GM12873 (cell line): ENCODE measurements around the gene GUCA1A.

Experiments
- CTCF ChIP-seq: IDR thresholded peaks from 2 replicates; pipeline ENCODE4 v1.5.1; 2012; ENCODE audit warnings: low read depth, mild to moderate bottlenecking, moderate library complexity, low read length, control low read depth; ENCODE audit not compliant: insufficient read depth; ENCODE audit errors: missing control alignments

GUCA1A gene

GRCh38 chr6:42138630-42139619 lies 34.2 kb upstream of the GUCA1A start:
- TF ChIP-seq CTCF, result no peak

DNA sequence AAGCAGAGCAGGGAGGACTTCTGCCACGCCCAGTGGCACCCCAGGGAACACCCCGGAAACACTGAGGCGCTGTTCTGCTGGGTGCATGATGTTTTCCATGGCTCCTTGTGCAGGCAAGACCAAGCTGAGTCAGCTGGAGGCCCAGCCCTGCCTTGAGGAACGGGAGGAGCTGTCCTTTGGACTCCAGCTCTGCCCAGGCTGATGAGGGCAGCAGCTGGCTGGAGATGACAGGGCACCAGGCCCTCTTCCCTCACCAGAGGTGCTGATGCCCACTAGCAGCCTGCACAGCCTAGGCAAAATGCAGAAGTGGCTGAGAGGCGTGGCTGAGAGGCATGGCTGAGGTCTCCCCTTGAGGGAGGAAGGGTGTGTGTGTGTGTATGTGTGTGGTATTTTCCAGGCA lies 33.1 kb upstream of the GUCA1A start:
- no peak for TF ChIP-seq CTCF

DNA sequence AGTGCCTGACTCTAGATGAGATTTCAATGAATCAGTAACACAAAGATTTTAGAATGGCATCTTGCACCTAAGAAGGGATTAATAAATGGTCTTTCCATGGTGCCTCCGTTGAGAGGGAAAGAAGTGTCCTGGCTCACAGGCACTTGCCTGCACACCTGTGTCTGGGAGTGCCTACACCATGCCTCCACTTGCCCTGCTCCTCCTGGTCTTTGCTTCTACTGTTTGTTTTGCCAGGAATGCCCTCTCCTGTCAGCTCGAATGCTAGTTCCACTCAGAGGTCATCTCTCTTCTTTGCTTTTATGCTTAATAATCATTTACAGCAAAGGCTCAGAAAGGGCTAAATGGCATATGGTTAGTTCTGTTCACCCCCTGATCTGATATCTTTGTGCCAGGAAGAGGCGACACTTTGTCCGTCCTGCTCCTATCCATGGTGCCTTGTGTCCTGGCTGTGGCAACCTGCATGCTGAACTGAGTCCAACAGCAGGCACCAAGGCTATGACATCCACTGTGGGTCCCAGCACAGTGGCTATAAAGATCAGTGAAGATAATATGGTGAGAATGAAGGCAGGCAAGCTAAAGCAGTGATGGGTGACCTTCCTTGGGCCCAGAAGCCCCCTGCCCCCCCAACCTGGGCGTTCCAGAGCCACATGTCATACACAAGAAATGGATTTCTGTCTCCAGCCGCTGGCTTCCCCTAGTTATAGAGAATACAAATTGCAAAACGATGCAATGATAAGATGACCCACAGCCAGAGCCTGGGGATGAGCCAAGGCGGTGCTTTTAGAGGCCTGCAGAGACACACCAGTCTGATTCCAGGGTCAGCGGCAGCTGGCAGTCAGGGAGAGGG lies 32.2 kb upstream of the GUCA1A start:
- no peak for TF ChIP-seq CTCF

GRCh38 chr6:42141603-42142117 lies 31.5 kb upstream of the GUCA1A start:
- no peak for TF ChIP-seq CTCF

DNA sequence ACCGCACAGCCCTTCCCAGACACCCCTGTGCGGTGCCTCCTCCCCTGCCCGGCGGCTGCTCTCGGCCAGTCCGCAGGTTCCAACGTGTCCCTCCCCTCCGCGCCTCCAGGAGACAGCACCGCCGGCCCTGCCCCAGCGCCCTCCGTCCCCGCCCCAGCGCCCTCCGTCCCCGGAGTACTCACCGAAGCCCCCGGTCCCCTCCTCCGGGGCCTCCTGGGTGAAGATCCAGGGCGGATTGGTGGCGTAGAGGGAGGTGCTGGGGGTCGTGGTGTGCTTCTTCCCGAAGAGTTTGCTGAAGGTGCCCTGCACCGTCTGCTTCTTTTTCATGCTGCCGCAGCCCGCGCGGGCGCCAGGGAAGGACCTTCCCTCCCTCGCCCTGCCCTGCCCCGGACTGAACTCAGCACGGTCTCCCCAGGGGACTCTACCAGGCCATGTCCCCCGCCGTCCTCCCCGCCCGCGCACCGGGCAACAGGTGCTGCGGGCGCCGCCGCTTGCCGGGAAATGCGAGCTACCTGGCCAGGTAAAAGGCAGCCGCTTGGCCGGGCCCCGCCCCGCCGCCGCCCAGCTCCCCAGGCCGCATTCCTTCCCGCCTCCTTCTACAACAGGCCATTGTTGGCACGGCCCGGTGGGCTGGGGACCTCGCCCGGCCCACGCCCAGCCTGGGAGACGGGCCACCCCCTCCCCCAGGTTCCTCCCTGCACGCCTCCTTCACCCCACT lies 30.9 kb upstream of the GUCA1A start, which contains the start of gene C6orf132:
Gene C6orf132 (minus strand): TSS at position 503 of the 718 bp plus-strand sequence. CDS start 176 bp downstream, at position 327.
- no peak for TF ChIP-seq CTCF

DNA sequence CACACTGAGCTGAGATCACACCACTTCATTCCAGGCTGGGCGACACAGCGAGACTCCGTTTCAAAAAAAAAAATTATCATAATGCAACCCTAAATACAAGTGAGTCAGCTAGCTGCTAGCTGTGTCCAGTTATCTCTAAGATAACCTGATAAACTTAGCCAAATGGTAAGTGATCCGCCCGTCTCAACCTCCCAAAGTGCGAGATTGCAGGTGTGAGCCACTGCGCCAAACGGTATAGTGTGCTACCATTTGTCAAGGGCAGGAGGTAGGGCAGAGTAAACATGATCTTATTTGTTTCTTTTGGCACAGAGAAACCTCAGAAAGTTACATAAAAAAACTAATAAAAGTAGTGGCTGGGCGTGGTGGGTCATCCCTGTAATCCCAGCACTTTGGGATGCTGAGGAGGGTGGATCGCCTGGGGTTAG lies 26.0 kb upstream of the GUCA1A start:
- TF ChIP-seq CTCF, result no peak
